Fibroblast of skin of right quadriceps (primary cell): ENCODE results near the gene SENP5.

Experiments used
- DNase-seq: peaks from one replicate; pipeline ENCODE4 v3.0.0-alpha.2; 2013

SENP5 gene

GRCh38 chr3:196969660-196970546, 102.2 kb downstream of the SENP5 start:
- peak; percentile 38 for DNase-seq

GRCh38 chr3:196970547-196971093, 102.9 kb downstream of the SENP5 start:
- DNase-seq = no peak

- no peak for DNase-seq
Measured at GRCh38 chr3:196971094-196971698, 103.5 kb downstream of the SENP5 start.

DNA sequence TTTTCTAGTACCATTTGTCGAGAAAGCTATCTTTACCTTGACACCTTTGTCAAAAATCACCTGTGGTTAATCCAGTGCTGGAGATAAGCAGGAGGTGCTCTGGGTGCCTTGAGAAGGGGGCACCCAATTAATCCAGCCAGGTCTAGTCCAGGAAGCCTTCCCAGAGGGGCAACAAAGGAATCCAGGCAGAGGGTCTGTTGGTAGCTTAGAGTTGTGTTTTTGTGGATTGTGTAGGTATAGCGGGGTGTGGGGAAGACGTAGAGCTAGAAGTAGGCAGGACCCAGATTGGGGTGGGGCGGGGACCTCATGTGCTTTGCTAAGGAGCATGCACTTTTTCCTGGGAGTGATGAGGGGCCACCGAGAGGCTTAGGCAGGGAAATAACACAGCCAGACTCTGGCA, 106.9 kb downstream of the SENP5 start:
- DNase-seq = no peak

GRCh38 chr3:196975349-196975748, 107.6 kb downstream of the SENP5 start:
- DNase-seq = no peak

- DNase-seq = no peak
Measured at GRCh38 chr3:196976941-196977340, 109.2 kb downstream of the SENP5 start.

- peak; percentile 54 for DNase-seq
Measured at GRCh38 chr3:196979545-196979944, 111.8 kb downstream of the SENP5 start.

- no peak for DNase-seq
Measured at GRCh38 chr3:196981657-196982056, 113.9 kb downstream of the SENP5 start.

DNA sequence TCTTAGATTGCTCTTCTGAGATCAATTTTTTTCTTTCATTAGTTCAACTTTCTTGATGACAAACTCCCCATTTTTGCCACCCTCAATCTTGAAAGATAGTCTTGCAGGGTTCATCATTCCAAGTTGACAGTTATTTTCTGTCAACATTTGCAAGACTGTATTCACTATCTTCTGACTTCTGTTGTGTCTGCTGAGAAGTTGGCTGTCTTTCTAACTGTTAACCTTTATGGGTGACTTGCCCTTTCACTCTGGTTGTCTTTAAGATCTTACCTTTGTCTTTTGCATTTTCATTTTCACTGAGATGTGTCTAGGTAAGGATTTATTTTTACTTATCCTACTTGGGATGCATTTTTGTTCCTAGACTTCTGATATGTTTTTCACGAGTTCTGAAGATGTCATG, 115.5 kb downstream of the SENP5 start:
- DNase-seq = no peak
